Tibial nerve (tissue), 4 donors: Measurements from ENCODE around the gene METRN. TPM values are rescaled to one million over a fixed set of nuclear protein-coding genes. Genes with fewer than 3 reads are reported as not detected.

Experiments
- DNase-seq, 2 donors: peaks; one replicate each; pipeline ENCODE4 v3.0.0-alpha.2; 2019; ENCODE audit warnings: low spot score in 2 of 2
- H3K27ac ChIP-seq, 4 donors: fragments of 200-600 bp; sonication (generic) in 3 of 4; one replicate each; pipeline ENCODE4 v1.5.1; 2017 to 2019; ENCODE audit warnings: mild to moderate bottlenecking in 1 of 4
- H3K27me3 ChIP-seq, 2 donors: fragments of 200-600 bp; sonication (generic) in 1 of 2; one replicate each; pipeline versions ENCODE4 v1.5.1 to v1.6.0; 2017 to 2019
- H3K36me3 ChIP-seq, 3 donors: fragments of 200-600 bp; sonication (generic); one replicate each; pipeline ENCODE4 v1.5.1; 2018 to 2019
- H3K4me1 ChIP-seq, 4 donors: fragments of 200-600 bp; sonication (generic) in 3 of 4; one replicate each; pipeline ENCODE4 v1.5.1; 2017 to 2019
- H3K4me3 ChIP-seq, 4 donors: fragments of 200-600 bp; sonication (generic) in 3 of 4; one replicate each; pipeline ENCODE4 v1.5.1; 2017 to 2019; ENCODE audit warnings: mild to moderate bottlenecking in 1 of 4, moderate library complexity in 1 of 4
- H3K9me3 ChIP-seq, 4 donors: fragments of 200-600 bp; sonication (generic) in 3 of 4; one replicate each; pipeline ENCODE4 v1.5.1; 2017 to 2019
- CTCF ChIP-seq, 5 experiments: fragments of 200-600 bp in 3 of 5; fragments of 450-650 bp in 2 of 5; sonication (generic) in 3 of 5; IDR thresholded peaks; one replicate each; pipeline ENCODE4 v1.5.1; 2016 to 2019; ENCODE audit warnings: antibody characterized with exemption in 5 of 5, mild to moderate bottlenecking in 3 of 5, moderate library complexity in 2 of 5
- EP300 ChIP-seq, 2 donors: sonication (generic); formaldehyde crosslinking; IDR thresholded peaks; one replicate each; pipeline ENCODE4 v1.6.1; 2017; ENCODE audit warnings: antibody characterized with exemption in 2 of 2, mild to moderate bottlenecking in 1 of 2
- POLR2A ChIP-seq, 2 donors: fragments of 450-650 bp; IDR thresholded peaks; one replicate each; pipeline ENCODE4 v1.6.1; 2017; ENCODE audit warnings: antibody characterized with exemption in 2 of 2, mild to moderate bottlenecking in 2 of 2, moderate library complexity in 2 of 2
- WGBS, 2 donors: methylation state at CpG; one replicate each; pipeline ENCODE4 v1.1.5; 2018; 5-methylcytosine and 5-hydroxymethylcytosine counted together
- total RNA-seq, 4 donors: library from RNA; depleted of rRNA; stranded (reverse); fragments of >200 nt; gene quantifications; one replicate each; pipeline ENCODE4 v1.1.0, GENCODE V29; 2016

Gene METRN
- total RNA-seq, 4 donors from 2014 or later: 78.8 to 131 (median 108) TPM

DNA sequence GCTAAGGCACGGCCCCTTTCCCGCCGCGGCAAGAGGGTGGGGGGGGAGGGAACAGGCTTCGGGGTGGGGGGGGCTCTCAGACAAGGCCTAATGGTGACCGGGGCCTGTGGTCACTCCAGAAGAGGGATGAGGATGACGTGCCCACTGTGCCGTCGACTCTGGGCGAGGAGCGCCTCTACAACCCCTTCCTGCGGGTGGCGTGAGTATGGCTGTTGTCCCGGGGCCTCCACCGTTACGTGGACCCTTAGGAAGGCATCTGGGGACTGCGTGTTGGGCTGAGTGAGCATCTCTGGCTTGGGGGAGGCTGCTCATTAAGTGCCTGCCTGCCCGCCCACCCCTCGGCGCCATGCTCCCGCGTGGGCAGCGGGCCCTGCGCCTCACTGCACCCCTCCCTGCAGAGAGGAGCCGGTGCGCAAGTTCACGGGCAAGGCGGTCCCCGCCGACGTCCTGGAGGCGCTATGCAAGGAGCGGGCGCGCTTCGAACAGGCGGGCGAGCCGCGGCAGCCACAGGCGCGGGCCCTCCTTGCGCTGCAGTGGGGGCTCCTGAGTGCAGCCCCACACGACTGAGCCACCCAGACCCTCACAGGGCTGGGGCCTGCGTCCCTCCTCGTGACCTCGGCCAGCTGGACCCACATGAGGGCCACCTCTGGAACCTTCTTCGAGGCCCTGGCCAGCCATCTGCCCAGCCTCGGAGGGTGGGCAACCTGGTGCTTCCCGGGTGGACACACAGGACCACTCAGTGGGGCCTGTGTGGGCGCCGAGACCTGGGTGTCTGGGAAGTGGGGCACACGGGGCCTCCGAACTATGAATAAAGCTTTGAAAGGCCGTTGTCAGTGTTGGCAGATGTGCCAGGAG is 14.2 kb downstream of the METRN start:
- no peak for TF ChIP-seq CTCF (IDR thresholded peaks at IDR 0.05)
- H3K4me3 ChIP-seq: peak overlapping the region in 2 of 4 donors; percentile 46 to 62
- H3K4me1 ChIP-seq: peaks cover 0 to 31% (median 23%) of the 10 kb centered on the region in 4 donors
- no peaks in the 10 kb centered on the region for H3K9me3 ChIP-seq
- peak overlapping the region in 3 of 4 donors; percentile 33 to 71 (median 60) for H3K27ac ChIP-seq
- peaks cover 0 to 45% (median 0%) of the 10 kb centered on the region in 3 donors for H3K36me3 ChIP-seq
- no peak for DNase-seq
- H3K27me3 ChIP-seq: peaks cover 0 to 14% of the 10 kb centered on the region in 2 donors
- 62% methylated on average over 27 to 45 of the region's 55 CpGs for WGBS, 2 donors

- Histone ChIP-seq H3K9me3 (no peaks in the 10 kb centered on the region), H3K27me3 (peaks cover 0 to 14% of the 10 kb centered on the region in 2 donors), H3K27ac (no peak overlapping the region), H3K36me3 (peaks cover 0 to 54% (median 0%) of the 10 kb centered on the region in 3 donors), H3K4me3 (no peak overlapping the region), H3K4me1 (peaks cover 0 to 31% (median 23%) of the 10 kb centered on the region in 4 donors)
- WGBS, 2 donors: 77 to 93% methylated on average over 16 to 26 of the region's 37 CpGs
- TF ChIP-seq CTCF (IDR thresholded peaks at IDR 0.05): no peak
- no peak for TF ChIP-seq POLR2A (IDR thresholded peaks at IDR 0.05)
- TF ChIP-seq EP300 (IDR thresholded peaks at IDR 0.05): no peak
- no peak for DNase-seq
Observed at GRCh38 chr16:729768-730665, 15.1 kb downstream of the METRN start.

GRCh38 chr16:730666-731509 is 16.0 kb downstream of the METRN start:
- H3K36me3 ChIP-seq: peaks cover 0 to 63% (median 0%) of the 10 kb centered on the region in 3 donors

GRCh38 chr16:732332-732731 is 17.4 kb downstream of the METRN start:
- peaks cover 0 to 5% of the 10 kb centered on the region in 2 donors for H3K27me3 ChIP-seq
- peaks cover 0 to 77% (median 0%) of the 10 kb centered on the region in 3 donors for H3K36me3 ChIP-seq
- H3K9me3 ChIP-seq: no peaks in the 10 kb centered on the region
- no peak for TF ChIP-seq EP300 (IDR thresholded peaks at IDR 0.05)
- 86 to 90% methylated on average over 12 of the region's 12 CpGs for WGBS, 2 donors
- H3K4me1 ChIP-seq: peaks cover 0 to 21% (median 16%) of the 10 kb centered on the region in 4 donors
- H3K27ac ChIP-seq: no peak overlapping the region
- no peak overlapping the region for H3K4me3 ChIP-seq
- DNase-seq: no peak

More at GRCh38 chr16:730666-731509, 16.0 kb downstream of the METRN start:
- peaks cover 0 to 31% (median 23%) of the 10 kb centered on the region in 4 donors for H3K4me1 ChIP-seq
- H3K27me3 ChIP-seq: peaks cover 0 to 14% of the 10 kb centered on the region in 2 donors
- no peak for DNase-seq
- H3K9me3 ChIP-seq: no peaks in the 10 kb centered on the region
- WGBS, 2 donors: 82 to 86% methylated on average over 17 to 19 of the region's 22 CpGs
- TF ChIP-seq CTCF (IDR thresholded peaks at IDR 0.05): no peak
- TF ChIP-seq POLR2A (IDR thresholded peaks at IDR 0.05): no peak
- TF ChIP-seq EP300 (IDR thresholded peaks at IDR 0.05): no peak
- H3K27ac ChIP-seq: no peak overlapping the region
- H3K4me3 ChIP-seq: no peak overlapping the region

- Histone ChIP-seq H3K4me3 (no peak overlapping the region), H3K9me3 (no peaks in the 10 kb centered on the region), H3K36me3 (peaks cover 0 to 83% (median 0%) of the 10 kb centered on the region in 3 donors), H3K27ac (no peak overlapping the region), H3K27me3 (no peaks in the 10 kb centered on the region), H3K4me1 (peaks cover 0 to 15% (median 10%) of the 10 kb centered on the region in 4 donors)
- no peak for DNase-seq
- WGBS, 2 donors: 86 to 92% methylated on average over 13 of the region's 13 CpGs
- no peak for TF ChIP-seq EP300 (IDR thresholded peaks at IDR 0.05)
- no peak for TF ChIP-seq POLR2A (IDR thresholded peaks at IDR 0.05)
- no peak for TF ChIP-seq CTCF (IDR thresholded peaks at IDR 0.05)
Observed at GRCh38 chr16:732936-733335, 18.0 kb downstream of the METRN start.
